Activated T-cell treated with anti-CD3 and anti-CD28 coated beads, Interleukin-2, amount 50 U/mL, for 1 hour (primary cell): ENCODE measurements around the gene NTS.

Experiments
- DNase-seq: peaks from one replicate; pipeline ENCODE4 v3.0.0-alpha.2; 2020

NTS gene

GRCh38 chr12:85923767-85924331 is 49.8 kb downstream of the NTS start:
- no peak for DNase-seq

GRCh38 chr12:85927166-85927565 is 53.1 kb downstream of the NTS start:
- DNase-seq: no peak
